ENCODE data around the gene DDX1.
"Not testable (repeated sequence)": the region's sequence is repeated elsewhere in the genome, so short reads cannot be mapped to it uniquely, and the experiment has no call there.

The DDX1 gene

DNA sequence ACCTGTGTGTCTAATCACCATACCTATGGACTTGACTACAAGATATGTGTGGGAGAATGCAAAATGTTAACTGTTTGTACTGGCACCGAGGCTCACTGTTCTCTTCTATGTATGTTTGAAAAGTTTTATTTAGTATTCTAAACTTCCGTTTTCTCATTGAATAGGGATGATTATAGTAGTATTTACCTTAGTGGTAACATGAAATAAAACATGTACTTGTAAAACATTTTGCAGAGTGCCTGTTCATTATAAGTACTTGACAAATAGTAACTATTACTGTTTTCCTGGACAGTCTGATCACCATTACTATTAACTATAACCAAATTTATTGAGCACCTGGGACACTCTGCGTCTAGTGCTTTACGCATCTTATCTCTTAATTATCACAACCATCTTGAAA lies 24.8 kb downstream of the DDX1 start:
- no peak for DNase-seq (ENCODE audit: low read depth in 2 of 2)

- DNase-seq (ENCODE audit: low read depth in 2 of 2): no peak
Measured at GRCh38 chr2:15616850-15617777, 25.4 kb downstream of the DDX1 start.

DNA sequence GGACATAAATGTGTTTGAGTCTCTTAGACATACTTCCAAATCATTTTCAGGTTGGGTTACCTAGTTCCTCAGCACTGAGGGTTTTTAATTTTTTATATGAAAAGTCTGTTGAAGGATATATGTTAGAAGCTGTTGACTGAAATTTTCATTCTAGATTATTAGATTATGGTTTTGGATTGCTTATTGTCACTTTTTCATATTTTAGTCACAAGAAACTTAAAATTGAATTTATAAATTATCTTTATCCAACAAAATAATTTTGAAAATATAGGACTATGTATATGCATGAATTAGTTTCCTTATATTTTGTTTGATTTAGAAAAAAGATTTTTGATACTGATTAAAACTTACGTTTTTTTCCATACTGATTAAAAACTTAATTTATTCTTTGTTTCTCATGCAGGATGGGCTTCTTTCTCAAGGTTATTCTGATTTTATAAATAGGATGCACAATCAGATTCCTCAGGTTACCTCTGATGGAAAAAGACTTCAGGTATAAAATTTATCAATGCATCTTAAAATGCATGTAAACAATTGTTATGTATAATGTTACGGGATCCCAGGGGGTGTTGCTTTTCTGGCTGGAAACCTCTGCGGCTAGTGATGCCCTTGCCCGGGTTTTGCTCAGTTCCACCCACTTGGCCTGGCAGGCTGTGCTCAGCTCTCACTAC lies 26.2 kb downstream of the DDX1 start:
- no peak for DNase-seq (ENCODE audit: low read depth in 2 of 2)

DNA sequence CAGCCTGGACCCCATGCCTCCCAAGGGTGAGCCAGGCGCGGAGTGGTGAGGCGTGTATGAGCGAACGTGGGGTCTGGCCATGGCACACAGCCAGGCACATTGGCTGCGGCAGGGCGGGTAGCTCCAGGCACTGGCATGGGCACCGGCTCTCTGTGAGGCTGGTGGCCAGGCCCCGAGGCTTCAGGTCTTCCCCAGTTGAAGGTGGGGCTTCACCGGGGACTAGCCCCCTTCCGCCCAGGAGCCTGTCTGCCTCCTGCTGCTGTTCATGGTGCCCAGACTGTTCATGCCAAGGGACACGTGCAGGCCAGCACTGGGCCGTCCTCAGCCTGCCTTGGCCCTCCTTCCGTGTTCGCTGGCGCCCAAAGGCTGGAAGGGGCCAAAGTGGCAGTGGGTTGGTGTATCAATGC lies 26.8 kb downstream of the DDX1 start:
- no peak for DNase-seq (ENCODE audit: low read depth in 2 of 2)

GRCh38 chr2:15619076-15619475 lies 27.4 kb downstream of the DDX1 start:
- no peak for DNase-seq (ENCODE audit: low read depth in 2 of 2)

- DNase-seq (ENCODE audit: low read depth in 2 of 2): no peak
Measured at GRCh38 chr2:15619510-15619909, 27.8 kb downstream of the DDX1 start.

GRCh38 chr2:15619938-15620337 lies 28.3 kb downstream of the DDX1 start:
- DNase-seq (ENCODE audit: low read depth in 2 of 2): no peak

DNA sequence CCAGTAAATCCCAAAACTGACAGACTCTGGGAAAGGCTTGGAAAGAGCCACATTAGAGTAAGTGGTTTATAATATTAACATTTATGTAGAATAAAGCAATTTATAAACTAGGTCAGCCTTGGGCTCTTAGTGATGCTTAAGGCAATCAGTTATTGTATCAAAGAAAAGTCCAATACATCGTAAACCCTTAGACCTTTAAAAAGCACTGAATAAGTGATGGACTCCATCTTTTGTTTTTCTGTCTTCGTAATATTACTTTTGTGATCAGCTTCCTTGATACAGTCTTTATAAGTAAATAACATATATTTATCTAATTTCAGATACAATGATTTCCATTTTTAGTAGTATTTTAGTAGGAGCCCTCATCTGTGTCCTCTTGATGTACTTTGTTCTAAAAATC lies 28.7 kb downstream of the DDX1 start:
- no peak for DNase-seq (ENCODE audit: low read depth in 2 of 2)

GRCh38 chr2:15620857-15621471 lies 29.3 kb downstream of the DDX1 start:
- DNase-seq (ENCODE audit: low read depth in 2 of 2): no peak

DNA sequence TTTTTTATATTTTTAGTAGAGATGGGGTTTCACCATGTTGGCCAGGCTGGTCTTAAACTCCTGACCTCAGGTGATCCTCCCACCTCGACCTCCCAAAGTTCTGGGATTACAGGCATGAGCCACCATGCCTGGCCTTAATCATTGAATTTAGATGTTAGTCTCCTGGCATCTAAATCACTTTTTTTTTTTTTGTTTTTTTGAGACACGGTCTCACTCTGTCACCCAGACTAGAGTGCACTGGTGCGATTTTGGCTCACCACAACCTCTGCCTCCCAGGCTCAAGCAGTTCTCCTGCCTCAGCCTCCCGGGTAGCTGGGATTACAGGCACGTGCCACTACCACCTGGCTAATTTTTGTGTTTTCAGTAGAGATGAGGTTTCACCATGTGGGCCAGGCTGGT lies 29.8 kb downstream of the DDX1 start:
- not testable (repeated sequence) for DNase-seq (ENCODE audit: low read depth in 2 of 2)

- DNase-seq (ENCODE audit: low read depth in 2 of 2): no peak
Measured at GRCh38 chr2:15622214-15622613, 30.5 kb downstream of the DDX1 start.

GRCh38 chr2:15622614-15623480 lies 31.2 kb downstream of the DDX1 start:
- no peak for DNase-seq (ENCODE audit: low read depth in 2 of 2)

GRCh38 chr2:15623481-15623796 lies 31.8 kb downstream of the DDX1 start:
- no peak for DNase-seq (ENCODE audit: low read depth in 2 of 2)

- no peak for DNase-seq (ENCODE audit: low read depth in 2 of 2)
Measured at GRCh38 chr2:15623898-15624541, 32.4 kb downstream of the DDX1 start.

GRCh38 chr2:15624903-15625302 lies 33.2 kb downstream of the DDX1 start:
- DNase-seq (ENCODE audit: low read depth in 2 of 2): no peak

- DNase-seq (ENCODE audit: low read depth in 2 of 2): no peak
Measured at GRCh38 chr2:15625344-15626036, 33.8 kb downstream of the DDX1 start.

DNA sequence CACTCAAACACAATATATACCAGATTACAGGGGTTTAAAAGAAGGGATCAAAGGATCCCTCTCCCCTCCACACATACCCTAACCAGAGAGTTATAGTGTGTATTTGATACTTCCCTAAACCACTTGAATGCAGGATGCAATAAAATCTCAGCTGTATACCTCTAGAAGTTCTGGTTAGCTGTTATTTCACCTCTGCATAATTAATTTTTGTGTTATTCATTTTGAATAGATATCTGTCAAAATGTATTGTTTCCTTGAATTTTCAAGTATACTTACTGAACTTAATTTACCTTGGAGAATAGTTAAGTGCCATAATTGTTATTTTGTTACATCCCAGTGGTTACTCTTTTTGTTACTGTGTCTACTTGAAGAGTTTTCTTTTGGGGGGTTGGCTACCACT lies 34.5 kb downstream of the DDX1 start:
- DNase-seq (ENCODE audit: low read depth in 2 of 2): no peak

DNA sequence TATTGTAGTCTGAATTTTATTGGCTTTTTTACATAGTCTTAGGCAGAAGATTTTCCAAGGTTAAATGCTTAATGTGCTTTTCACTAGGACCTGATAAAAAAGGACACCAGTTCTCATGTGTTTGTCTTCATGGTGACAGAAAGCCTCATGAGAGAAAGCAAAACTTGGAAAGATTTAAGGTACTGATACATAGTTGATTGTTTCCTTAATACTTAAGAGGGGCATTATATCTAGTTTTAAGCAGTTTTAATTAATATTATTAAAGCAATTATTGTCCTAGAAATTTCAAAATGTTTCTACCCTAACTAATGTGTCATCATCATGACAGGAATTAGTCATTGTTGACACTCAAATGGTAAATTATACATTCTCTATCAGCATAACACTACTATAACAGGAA lies 35.3 kb downstream of the DDX1 start:
- no peak for DNase-seq (ENCODE audit: low read depth in 2 of 2)

GRCh38 chr2:15627817-15628684 lies 36.4 kb downstream of the DDX1 start:
- DNase-seq (ENCODE audit: low read depth in 2 of 2): no peak
